ENCODE results near the gene DOLPP1.

DOLPP1 gene

DNA sequence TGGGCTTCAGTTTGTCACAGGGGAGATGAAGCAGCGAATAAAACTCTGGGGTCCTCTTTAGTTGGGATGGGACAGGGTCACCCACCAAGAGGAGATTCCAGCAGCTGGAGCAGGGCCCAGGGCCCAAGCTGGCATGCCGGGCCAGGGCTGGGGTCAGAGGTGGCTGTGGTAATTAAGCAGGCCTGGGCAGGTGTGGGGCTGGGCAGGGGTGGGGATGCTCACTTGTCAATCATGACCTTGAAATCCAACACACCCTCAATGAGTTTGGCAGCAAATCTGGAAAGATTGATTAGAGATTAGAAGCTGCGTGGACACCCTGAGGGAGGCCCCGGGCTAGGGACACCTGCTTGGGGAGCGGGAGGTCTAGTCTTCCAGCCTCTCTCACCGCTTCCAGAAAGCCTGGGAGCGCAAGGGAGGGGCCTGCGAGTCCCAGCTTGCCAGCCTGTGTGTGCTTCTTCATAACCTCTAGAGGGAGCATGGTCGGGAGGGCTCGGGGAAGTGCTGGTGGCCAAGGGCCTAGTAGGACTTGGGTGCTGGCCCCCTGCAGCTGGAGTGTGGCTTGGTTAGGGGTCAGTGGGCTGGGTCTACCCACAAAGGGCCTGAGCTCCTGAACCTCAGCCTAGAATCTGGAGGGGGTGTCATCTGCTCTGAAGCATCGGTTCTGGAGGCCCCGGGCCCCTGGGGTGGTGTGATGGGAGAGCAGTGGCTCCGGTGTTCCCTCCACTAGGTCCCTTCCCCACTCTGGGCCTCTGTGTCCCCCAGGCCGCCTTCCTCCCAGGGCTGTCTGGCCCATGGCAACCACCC lies 22.1 kb downstream of the DOLPP1 start:
- DNase-seq (ENCODE audit: low read depth in 1 of 2, low spot score in 1 of 2), result peak; percentile 90 to 92
- TF ChIP-seq JUND (IDR thresholded peaks at IDR 0.05; ENCODE audit: low read depth), result no peak
- in situ Hi-C loops (cut with HindIII; ENCODE audit: low pct_unique_long_range_greater_than_20kb, low sequenced_read_pairs), result no loop called here

GRCh38 chr9:129103595-129103965 lies 22.7 kb downstream of the DOLPP1 start:
- in situ Hi-C loops (cut with HindIII; ENCODE audit: low pct_unique_long_range_greater_than_20kb, low sequenced_read_pairs), result no loop called here
- TF ChIP-seq JUND (IDR thresholded peaks at IDR 0.05; ENCODE audit: low read depth), result no peak
- DNase-seq (ENCODE audit: low read depth in 1 of 2, low spot score in 1 of 2), result no peak

DNA sequence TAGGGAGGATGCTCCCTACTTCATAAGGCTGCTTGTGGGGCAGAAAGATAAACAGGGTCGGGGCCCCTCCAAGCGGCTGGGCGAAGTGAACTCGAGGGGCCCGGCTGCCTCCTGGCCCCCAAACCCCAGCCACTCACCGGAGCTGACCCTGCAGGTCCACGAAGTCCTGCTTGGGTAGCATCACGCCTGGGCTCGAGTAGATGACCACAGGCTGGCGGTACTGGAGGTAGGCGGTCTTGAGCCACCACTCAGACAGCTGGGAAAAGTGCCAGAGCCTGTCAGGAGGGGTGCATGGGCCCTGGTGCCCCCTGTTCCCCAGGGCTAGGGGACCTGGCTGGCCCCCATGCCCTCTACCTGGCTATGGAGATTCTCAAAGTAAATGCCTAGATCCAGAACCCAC lies 23.1 kb downstream of the DOLPP1 start:
- no peak for TF ChIP-seq JUND (IDR thresholded peaks at IDR 0.05; ENCODE audit: low read depth)
- DNase-seq (ENCODE audit: low read depth in 1 of 2, low spot score in 1 of 2), result no peak
- in situ Hi-C loops (cut with HindIII; ENCODE audit: low pct_unique_long_range_greater_than_20kb, low sequenced_read_pairs), result no loop called here

- DNase-seq (ENCODE audit: low read depth in 1 of 2, low spot score in 1 of 2), result no peak
- in situ Hi-C loops (cut with HindIII; ENCODE audit: low pct_unique_long_range_greater_than_20kb, low sequenced_read_pairs), result no loop called here
- no peak for TF ChIP-seq JUND (IDR thresholded peaks at IDR 0.05; ENCODE audit: low read depth)
Measured at GRCh38 chr9:129105857-129106694, 25.2 kb downstream of the DOLPP1 start.

DNA sequence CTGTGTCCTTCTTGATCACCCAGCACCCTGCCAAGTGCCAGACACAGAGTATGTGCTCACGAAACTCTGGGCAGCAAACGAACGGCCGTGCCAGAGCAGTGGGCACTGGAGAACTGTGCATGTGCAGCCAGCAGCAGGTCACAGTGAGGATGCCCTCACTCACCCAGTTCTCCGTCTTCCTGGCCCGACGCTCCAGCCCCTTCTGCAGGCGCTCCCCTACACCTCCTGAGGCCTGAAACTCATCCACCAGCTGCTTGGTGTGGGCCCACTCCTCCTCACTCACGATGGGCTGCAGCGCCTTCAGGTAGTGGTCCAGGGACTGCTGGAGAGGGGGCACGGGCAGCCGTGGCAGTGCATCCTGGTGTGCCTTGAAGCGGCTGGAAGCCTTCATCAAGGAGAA lies 26.7 kb downstream of the DOLPP1 start:
- in situ Hi-C loops (cut with HindIII; ENCODE audit: low pct_unique_long_range_greater_than_20kb, low sequenced_read_pairs), result no loop called here
- no peak for DNase-seq (ENCODE audit: low read depth in 1 of 2, low spot score in 1 of 2)
- no peak for TF ChIP-seq JUND (IDR thresholded peaks at IDR 0.05; ENCODE audit: low read depth)

DNA sequence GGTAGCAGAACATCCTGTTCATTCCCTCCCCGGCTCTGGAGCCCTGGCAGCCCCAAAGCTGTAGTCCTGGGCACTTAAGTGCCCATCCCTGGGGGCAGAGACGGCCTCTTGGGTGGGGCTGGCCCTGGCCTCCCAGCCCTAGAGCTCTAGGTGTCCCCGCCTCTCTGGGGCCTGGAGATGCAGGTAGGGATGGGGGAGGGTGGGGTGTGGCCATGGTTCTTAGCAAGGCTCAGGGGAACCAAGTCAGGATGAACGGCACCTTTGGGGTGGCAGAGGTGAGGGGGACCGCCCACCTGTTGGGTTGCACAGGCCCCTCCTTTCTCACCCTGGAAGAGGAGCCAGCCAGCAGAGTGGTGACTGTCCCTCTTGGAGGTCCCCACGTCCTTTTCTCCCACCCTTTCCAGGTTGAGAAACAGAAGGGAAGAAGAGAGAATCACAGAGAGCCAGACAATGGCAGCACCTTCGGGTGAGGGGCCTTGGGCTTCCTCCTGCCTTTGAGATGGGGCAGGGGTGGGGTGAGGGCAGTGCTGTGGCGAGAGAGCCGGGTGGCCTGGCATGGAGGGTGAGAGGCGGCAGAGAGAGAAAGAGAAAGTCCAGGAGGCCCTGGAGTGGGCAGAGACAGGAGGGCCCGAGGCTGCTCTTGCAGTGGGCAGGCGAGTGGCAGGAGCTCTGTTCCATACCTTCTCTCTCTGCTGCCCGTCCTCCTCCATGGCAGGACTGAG lies 27.3 kb downstream of the DOLPP1 start:
- DNase-seq (ENCODE audit: low read depth in 1 of 2, low spot score in 1 of 2), result no peak
- in situ Hi-C loops (cut with HindIII; ENCODE audit: low pct_unique_long_range_greater_than_20kb, low sequenced_read_pairs), result no loop called here
- no peak for TF ChIP-seq JUND (IDR thresholded peaks at IDR 0.05; ENCODE audit: low read depth)

DNA sequence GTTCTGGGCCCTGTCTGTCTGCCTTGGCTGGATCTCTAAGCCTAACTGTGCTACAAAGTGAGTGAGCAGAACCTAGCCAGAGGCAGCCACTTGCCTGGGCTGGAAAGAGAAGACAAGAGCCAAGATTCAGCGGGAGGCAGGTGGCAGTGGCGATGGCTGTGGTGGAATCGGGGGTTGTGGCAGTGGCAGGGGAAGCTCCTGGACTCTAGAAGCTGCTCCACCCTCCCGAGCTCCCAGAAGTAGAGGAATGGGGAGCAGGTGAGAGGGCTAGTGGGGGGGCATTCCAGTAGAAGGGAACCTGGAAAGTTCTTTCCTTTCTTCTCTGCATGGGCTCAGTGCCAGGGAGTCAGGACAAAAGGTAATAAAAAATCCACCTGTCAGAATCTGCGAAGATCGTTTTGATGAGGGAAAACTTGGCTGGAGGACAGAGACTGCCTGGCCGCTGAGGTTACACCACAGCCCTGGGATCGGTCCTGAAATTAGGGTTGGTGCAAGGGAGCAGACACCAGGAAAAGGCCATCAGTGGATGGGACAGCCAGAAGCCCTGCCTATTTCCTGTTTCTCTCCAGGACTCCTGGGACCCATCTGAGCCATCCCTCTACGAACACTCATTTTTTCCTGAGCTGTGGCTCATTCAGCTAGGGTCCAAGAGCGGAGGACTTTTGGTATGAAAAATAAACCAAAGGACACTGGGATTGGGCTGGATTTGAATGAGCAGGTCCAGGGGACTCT lies 28.1 kb downstream of the DOLPP1 start:
- in situ Hi-C loops (cut with HindIII; ENCODE audit: low pct_unique_long_range_greater_than_20kb, low sequenced_read_pairs), result no loop called here
- peak in 1 of 2 experiments; percentile 82 for DNase-seq (ENCODE audit: low read depth in 1 of 2, low spot score in 1 of 2)
- no peak for TF ChIP-seq JUND (IDR thresholded peaks at IDR 0.05; ENCODE audit: low read depth)

- in situ Hi-C loops (cut with HindIII; ENCODE audit: low pct_unique_long_range_greater_than_20kb, low sequenced_read_pairs), result no loop called here
- peak in 1 of 2 experiments; percentile 64 for DNase-seq (ENCODE audit: low read depth in 1 of 2, low spot score in 1 of 2)
- no peak for TF ChIP-seq JUND (IDR thresholded peaks at IDR 0.05; ENCODE audit: low read depth)
Measured at GRCh38 chr9:129109537-129109903, 28.6 kb downstream of the DOLPP1 start.

- in situ Hi-C loops (cut with HindIII; ENCODE audit: low pct_unique_long_range_greater_than_20kb, low sequenced_read_pairs), result no loop called here
- DNase-seq (ENCODE audit: low read depth in 1 of 2, low spot score in 1 of 2), result no peak
- no peak for TF ChIP-seq JUND (IDR thresholded peaks at IDR 0.05; ENCODE audit: low read depth)
Measured at GRCh38 chr9:129109952-129110739, 29.2 kb downstream of the DOLPP1 start.

- in situ Hi-C loops (cut with HindIII; ENCODE audit: low pct_unique_long_range_greater_than_20kb, low sequenced_read_pairs), result no loop called here
- peak; percentile 97 to 99 for DNase-seq (ENCODE audit: low read depth in 1 of 2, low spot score in 1 of 2)
- no peak for TF ChIP-seq JUND (IDR thresholded peaks at IDR 0.05; ENCODE audit: low read depth)
Measured at GRCh38 chr9:129110740-129111527, 30.0 kb downstream of the DOLPP1 start, which contains the start of the genes CRAT and PTPA. TSS of gene CRAT (minus strand) at chr9:129110793. CDS start at chr9:129110509, 284 bp downstream. TSS of gene PTPA (plus strand) at chr9:129111415. CDS start at chr9:129111601, 186 bp downstream.
